ENCODE measurements around the gene VKORC1. TPM values are rescaled to one million over a fixed set of nuclear protein-coding genes. Genes with fewer than 3 reads are reported as not detected.

VKORC1 gene
- total RNA-seq, 1 donor from 2014 or later = 139 TPM

DNA sequence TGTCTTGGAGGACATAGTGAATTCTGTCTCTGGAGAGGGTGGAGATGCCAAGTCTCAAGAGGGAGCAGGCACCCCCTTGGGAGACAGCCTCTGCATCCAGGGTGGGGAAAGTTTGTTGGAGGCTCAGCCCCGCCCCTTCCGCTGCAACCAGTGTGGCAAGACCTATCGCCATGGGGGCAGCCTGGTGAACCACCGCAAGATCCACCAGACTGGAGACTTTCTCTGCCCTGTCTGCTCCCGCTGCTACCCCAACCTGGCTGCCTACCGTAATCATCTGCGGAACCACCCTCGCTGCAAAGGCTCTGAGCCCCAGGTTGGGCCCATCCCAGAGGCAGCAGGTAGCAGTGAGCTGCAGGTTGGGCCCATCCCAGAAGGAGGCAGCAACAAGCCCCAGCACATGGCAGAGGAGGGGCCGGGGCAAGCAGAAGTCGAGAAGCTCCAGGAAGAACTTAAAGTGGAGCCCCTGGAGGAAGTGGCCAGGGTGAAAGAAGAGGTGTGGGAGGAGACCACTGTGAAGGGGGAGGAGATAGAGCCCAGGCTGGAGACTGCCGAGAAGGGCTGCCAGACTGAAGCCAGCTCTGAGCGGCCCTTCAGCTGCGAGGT is 15.2 kb downstream of the VKORC1 start:
- Histone ChIP-seq H3K4me3 (ENCODE audit: low read depth, low read length) (no peak overlapping the region), H3K27me3 (ENCODE audit: control insufficient read depth, insufficient read depth, low read length) (no peaks in the 10 kb centered on the region), H3K36me3 (ENCODE audit: control insufficient read depth, insufficient read depth, low read length) (peaks cover 6% of the 10 kb centered on the region)
- no peak for DNase-seq (ENCODE audit: low read depth)
- TF ChIP-seq, protein P1, sequence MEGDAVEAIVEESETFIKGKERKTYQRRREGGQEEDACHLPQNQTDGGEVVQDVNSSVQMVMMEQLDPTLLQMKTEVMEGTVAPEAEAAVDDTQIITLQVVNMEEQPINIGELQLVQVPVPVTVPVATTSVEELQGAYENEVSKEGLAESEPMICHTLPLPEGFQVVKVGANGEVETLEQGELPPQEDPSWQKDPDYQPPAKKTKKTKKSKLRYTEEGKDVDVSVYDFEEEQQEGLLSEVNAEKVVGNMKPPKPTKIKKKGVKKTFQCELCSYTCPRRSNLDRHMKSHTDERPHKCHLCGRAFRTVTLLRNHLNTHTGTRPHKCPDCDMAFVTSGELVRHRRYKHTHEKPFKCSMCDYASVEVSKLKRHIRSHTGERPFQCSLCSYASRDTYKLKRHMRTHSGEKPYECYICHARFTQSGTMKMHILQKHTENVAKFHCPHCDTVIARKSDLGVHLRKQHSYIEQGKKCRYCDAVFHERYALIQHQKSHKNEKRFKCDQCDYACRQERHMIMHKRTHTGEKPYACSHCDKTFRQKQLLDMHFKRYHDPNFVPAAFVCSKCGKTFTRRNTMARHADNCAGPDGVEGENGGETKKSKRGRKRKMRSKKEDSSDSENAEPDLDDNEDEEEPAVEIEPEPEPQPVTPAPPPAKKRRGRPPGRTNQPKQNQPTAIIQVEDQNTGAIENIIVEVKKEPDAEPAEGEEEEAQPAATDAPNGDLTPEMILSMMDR (IDR thresholded peaks at IDR 0.05; ENCODE audit: insufficient read depth, low read length, poor library complexity, severe bottlenecking) = no peak

DNA sequence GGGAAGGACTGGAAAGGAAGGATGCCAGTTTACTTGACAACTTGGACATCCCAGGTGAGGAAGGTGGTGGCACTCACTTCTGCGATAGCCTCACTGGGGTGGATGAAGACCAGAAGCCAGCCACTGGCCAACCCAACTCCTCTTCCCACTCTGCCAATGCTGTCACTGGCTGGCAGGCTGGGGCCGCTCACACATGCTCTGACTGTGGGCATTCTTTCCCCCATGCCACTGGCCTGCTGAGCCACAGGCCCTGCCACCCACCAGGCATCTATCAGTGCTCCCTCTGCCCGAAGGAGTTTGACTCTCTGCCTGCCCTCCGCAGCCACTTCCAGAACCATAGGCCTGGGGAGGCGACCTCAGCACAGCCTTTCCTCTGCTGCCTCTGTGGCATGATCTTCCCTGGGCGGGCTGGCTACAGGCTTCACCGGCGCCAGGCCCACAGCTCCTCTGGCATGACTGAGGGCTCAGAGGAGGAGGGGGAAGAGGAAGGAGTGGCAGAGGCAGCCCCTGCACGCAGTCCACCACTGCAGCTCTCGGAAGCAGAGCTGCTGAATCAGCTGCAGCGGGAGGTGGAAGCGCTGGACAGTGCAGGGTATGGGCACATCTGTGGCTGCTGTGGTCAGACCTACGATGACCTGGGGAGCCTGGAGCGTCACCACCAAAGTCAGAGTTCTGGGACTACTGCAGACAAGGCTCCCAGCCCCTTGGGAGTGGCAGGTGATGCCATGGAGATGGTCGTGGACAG is 15.8 kb downstream of the VKORC1 start:
- DNase-seq (ENCODE audit: low read depth) = no peak
- TF ChIP-seq, protein P1 (IDR thresholded peaks at IDR 0.05; ENCODE audit: insufficient read depth, low read length, poor library complexity, severe bottlenecking) = no peak
- Histone ChIP-seq H3K27me3 (ENCODE audit: control insufficient read depth, insufficient read depth, low read length) (no peaks in the 10 kb centered on the region), H3K4me3 (ENCODE audit: low read depth, low read length) (no peak overlapping the region), H3K36me3 (ENCODE audit: control insufficient read depth, insufficient read depth, low read length) (peaks cover 6% of the 10 kb centered on the region)

DNA sequence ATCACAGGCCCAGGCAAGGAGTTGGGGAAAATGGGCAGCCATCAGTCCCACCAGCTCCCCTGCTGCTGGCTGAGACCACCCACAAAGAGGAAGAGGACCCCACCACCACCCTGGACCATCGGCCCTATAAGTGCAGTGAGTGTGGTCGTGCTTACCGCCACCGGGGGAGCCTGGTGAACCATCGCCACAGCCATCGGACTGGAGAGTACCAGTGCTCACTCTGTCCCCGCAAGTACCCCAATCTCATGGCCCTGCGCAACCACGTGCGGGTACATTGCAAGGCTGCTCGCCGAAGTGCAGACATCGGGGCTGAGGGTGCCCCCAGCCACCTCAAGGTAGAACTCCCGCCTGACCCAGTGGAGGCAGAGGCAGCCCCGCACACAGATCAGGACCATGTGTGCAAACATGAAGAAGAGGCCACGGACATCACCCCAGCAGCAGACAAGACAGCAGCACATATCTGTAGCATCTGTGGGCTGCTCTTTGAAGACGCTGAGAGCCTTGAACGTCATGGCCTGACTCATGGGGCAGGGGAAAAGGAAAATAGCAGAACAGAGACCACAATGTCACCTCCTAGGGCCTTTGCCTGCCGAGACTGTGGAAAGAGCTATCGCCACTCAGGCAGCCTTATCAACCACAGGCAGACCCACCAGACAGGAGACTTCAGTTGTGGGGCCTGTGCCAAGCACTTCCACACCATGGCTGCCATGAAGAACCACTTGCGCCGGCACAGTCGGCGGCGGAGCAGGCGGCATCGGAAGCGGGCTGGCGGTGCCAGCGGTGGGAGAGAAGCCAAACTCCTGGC is 16.8 kb downstream of the VKORC1 start:
- peaks cover 6% of the 10 kb centered on the region for H3K36me3 ChIP-seq (ENCODE audit: control insufficient read depth, insufficient read depth, low read length)
- DNase-seq (ENCODE audit: low read depth) = no peak
- no peak overlapping the region for H3K4me3 ChIP-seq (ENCODE audit: low read depth, low read length)
- TF ChIP-seq, protein P1 (IDR thresholded peaks at IDR 0.05; ENCODE audit: insufficient read depth, low read length, poor library complexity, severe bottlenecking) = no peak
- H3K27me3 ChIP-seq (ENCODE audit: control insufficient read depth, insufficient read depth, low read length) = no peaks in the 10 kb centered on the region

DNA sequence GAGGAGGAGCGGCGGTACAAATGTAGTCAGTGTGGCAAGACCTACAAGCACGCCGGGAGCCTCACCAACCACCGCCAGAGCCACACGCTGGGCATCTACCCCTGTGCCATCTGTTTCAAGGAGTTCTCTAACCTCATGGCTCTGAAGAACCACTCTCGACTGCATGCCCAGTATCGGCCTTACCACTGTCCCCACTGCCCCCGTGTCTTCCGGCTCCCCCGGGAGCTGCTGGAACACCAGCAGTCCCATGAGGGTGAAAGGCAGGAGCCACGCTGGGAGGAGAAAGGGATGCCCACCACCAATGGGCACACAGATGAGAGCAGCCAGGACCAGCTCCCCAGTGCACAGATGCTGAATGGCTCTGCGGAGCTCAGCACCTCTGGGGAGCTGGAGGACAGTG is 17.6 kb downstream of the VKORC1 start:
- no peak for DNase-seq (ENCODE audit: low read depth)
- H3K36me3 ChIP-seq (ENCODE audit: control insufficient read depth, insufficient read depth, low read length) = peaks cover 6% of the 10 kb centered on the region
- TF ChIP-seq, protein P1 (IDR thresholded peaks at IDR 0.05; ENCODE audit: insufficient read depth, low read length, poor library complexity, severe bottlenecking) = no peak

DNA sequence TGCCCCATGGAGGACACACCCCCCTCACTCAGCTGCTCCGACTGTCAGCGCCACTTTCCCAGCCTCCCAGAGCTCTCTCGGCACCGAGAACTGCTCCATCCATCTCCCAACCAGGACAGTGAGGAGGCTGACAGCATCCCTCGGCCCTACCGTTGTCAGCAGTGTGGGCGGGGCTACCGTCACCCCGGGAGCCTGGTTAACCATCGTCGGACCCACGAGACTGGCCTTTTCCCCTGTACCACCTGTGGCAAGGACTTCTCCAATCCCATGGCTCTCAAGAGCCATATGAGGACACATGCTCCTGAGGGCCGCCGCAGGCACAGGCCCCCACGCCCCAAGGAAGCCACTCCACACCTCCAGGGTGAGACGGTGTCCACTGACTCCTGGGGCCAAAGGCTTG is 18.3 kb downstream of the VKORC1 start:
- Histone ChIP-seq H3K4me3 (ENCODE audit: low read depth, low read length) (no peak overlapping the region), H3K27me3 (ENCODE audit: control insufficient read depth, insufficient read depth, low read length) (no peaks in the 10 kb centered on the region), H3K36me3 (ENCODE audit: control insufficient read depth, insufficient read depth, low read length) (peaks cover 6% of the 10 kb centered on the region)
- DNase-seq (ENCODE audit: low read depth) = no peak
- TF ChIP-seq, protein P1 (IDR thresholded peaks at IDR 0.05; ENCODE audit: insufficient read depth, low read length, poor library complexity, severe bottlenecking) = no peak

More for the DNA sequence above, 17.6 kb downstream of the VKORC1 start:
- no peak overlapping the region for H3K4me3 ChIP-seq (ENCODE audit: low read depth, low read length)
- H3K27me3 ChIP-seq (ENCODE audit: control insufficient read depth, insufficient read depth, low read length) = no peaks in the 10 kb centered on the region
